Omental fat pad (tissue), 4 donors: ENCODE measurements around the gene PTH2. TPM values are rescaled to one million over a fixed set of nuclear protein-coding genes. Genes with fewer than 3 reads are reported as not detected.

Source experiments
- ATAC-seq: fragments of 150-250 bp; one replicate; pipeline ENCODE4 v1.9.1; 2016; ENCODE audit warnings: mild to moderate bottlenecking, moderate library complexity; ENCODE audit not compliant: low FRiP score
- DNase-seq: peaks from one replicate; pipeline ENCODE4 v3.0.0-alpha.2; 2019; ENCODE audit warnings: low spot score
- total RNA-seq, 4 donors: library from RNA; depleted of rRNA; stranded (reverse); fragments of >200 nt; gene quantifications; one replicate each; pipeline ENCODE4 v1.1.0, GENCODE V29; 2016
- TF ChIP-seq, protein P1 (sequence below), 3 donors: fragments of 450-650 bp; IDR thresholded peaks; one replicate each; pipeline ENCODE4 v1.5.1; 2016 to 2017; ENCODE audit warnings: antibody characterized with exemption in 3 of 3, mild to moderate bottlenecking in 3 of 3, moderate library complexity in 2 of 3

Gene PTH2
- total RNA-seq, 4 donors from 2014 or later = not detected

DNA sequence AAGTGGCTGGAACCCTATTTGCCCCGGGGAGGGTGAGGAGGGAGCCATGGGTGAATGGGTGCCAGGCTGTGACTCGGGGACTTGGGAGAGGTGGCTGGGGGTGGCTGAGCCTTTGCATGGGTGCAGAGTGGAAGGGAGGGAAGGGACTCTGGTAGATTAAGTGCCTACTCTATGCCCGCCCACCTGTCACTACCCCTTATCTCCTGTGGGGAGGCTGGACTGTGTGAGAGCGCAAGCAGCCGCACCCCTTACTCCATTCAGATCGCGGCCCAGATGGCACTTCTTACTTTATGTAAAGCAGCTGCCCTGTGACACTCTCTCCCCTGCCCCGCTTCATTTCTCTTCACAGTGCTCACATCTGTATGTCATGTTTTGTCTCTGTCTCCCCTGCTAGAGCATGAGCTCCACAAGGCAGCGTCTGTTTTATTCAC, 32.3 kb downstream of the PTH2 start:
- DNase-seq = no peak
- TF ChIP-seq, protein P1, sequence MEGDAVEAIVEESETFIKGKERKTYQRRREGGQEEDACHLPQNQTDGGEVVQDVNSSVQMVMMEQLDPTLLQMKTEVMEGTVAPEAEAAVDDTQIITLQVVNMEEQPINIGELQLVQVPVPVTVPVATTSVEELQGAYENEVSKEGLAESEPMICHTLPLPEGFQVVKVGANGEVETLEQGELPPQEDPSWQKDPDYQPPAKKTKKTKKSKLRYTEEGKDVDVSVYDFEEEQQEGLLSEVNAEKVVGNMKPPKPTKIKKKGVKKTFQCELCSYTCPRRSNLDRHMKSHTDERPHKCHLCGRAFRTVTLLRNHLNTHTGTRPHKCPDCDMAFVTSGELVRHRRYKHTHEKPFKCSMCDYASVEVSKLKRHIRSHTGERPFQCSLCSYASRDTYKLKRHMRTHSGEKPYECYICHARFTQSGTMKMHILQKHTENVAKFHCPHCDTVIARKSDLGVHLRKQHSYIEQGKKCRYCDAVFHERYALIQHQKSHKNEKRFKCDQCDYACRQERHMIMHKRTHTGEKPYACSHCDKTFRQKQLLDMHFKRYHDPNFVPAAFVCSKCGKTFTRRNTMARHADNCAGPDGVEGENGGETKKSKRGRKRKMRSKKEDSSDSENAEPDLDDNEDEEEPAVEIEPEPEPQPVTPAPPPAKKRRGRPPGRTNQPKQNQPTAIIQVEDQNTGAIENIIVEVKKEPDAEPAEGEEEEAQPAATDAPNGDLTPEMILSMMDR (IDR thresholded peaks at IDR 0.05) = no peak
- ATAC-seq = no peak

DNA sequence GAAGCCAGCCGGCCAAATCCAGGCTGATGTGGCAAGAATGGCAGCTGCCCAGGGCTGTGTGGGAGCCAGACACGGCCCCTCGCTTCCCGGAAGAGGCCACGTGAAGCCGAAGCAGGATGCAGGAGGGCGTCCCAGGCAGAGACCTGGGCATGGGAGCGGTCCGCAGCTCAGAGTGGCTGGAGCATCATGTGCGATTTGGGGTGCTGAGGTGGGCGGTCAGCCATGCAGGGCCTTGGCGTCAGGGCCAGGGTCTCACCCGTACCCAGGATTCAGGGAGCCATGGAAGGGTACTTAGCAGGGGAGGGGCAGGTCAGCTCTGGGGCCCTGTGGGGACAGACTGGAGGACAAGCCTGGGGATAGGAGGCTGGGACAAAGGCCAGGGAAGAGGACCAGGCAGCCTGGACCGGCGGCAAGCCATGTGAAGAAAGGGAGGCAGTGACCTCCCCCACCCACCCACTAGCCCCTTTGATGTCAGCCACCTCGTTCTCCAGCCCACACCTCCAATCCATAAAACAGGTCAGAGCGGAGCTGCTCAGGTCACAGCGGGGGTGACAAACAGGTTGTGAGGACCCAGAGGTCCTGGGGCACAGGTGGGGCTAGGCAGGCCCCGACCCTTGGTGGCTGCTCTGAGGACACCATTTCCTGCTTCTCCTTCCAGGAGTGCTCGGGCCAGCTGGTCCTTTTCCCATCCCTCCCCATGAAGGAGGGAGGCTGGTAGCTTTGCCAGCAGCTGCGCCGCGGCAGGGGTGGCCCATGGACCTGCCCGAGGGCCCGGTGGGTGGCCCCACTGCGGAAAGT, 32.9 kb downstream of the PTH2 start:
- TF ChIP-seq, protein P1 (IDR thresholded peaks at IDR 0.05) = no peak
- no peak for ATAC-seq
- no peak for DNase-seq

DNA sequence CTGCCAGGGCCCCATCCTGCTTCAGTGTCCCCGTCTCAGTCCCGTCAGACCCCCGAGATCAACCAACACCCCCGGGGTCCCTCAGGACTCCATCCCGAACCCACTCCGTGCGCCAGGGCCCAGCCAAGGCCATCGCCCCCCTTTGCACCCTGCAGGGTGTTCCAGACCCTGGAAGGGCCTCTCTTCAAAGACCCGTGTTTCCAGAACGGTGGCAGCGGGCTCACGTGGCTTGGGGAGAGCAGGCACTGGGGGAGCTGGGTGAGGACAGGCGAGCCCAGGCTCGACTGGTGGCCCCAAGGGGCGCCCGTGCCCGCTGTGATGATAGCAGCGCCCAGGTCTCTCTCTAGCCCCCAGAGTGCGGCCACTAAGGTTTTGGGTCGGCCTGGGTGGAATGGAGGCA, 33.8 kb downstream of the PTH2 start:
- DNase-seq = no peak
- ATAC-seq = no peak
- TF ChIP-seq, protein P1 (IDR thresholded peaks at IDR 0.05) = no peak

DNA sequence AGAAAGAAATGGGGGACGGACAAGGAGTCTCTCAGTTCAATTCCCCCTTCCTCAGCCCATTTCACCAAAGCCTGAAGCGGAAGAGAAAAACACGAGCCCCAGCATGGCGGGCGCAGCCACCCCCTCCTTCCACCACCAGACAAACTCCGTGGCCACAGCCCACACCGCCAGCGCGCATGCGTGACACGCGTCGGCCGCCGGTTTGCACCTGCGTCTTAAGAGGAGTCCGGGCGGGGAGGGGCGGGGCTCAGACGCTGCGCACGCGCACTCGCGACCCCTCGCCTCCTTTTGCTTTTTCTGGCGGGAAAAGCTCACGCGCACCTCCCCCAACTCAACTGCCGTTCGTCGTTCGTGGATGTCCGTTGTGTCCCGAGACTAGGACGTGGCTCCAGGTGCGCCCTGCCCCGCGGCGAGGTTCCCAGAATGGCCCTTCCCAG, 35.3 kb downstream of the PTH2 start, which contains the start of gene KASH5:
Gene KASH5 (plus strand): TSS at position 314 of the 437 bp plus-strand sequence. CDS start 2,635 bp downstream, outside the sequence.
- TF ChIP-seq, protein P1 (IDR thresholded peaks at IDR 0.05) = no peak
- DNase-seq (no peak), ATAC-seq (no peak)

DNA sequence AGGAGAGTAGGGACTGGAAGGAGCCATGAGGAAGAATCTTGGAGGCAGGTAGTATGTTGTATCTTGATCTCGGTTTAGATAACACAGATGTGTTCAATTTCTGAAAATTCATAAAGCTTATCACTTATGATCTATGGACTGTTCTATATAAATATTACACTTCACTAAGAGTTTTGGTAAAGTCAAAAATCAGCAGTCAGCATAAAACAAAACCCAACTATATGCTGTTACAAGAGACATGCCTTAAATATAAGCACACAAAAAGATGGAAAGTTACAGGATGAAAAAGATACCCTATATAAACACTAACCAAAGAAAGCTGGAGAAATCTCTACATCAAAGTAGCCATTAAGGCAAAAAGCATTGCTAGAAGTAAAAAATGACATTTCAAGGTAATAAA, 39.6 kb downstream of the PTH2 start:
- no peak for DNase-seq
- no peak for ATAC-seq
- TF ChIP-seq, protein P1 (IDR thresholded peaks at IDR 0.05) = no peak

DNA sequence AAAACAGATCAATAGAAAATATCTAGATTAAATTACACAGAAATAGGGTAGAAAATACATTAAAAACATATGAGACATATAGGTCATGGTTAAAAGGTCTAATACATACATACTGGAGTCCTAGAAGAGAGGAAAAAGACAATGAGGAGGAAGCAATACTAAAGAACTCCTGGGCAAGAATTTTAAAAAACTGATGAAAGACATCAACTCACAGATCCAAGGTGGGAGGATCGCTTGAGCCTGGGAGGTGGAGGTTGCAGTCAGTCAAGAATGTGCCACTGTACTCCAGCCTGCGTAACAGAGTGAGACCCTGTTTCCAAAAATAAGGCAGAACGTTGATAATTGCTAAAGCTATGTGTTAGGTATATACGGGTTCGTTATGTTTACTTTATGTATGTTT, 40.6 kb downstream of the PTH2 start:
- TF ChIP-seq, protein P1 (IDR thresholded peaks at IDR 0.05) = no peak
- ATAC-seq (no peak), DNase-seq (no peak)

DNA sequence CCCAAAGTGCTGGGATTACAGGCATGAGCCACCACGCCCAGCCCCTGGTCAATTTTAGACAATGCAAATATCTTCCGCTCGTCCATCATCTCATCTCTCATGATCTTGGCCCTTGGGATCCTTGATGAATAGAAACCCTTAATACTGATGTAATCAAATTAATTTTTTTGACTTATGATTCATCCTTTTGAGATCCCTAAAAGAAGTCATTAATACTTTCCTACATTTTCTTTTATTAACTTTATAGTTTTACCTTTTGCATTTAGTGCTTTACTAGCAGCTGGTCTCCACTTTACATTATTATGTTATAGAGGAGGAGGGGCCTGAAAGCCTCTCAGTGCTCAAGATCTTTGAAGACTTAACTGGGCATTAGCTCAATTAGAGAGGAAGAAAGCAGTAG, 42.9 kb downstream of the PTH2 start:
- no peak for DNase-seq
- ATAC-seq = no peak
- TF ChIP-seq, protein P1 (IDR thresholded peaks at IDR 0.05) = no peak
